ENCODE data around the gene C1orf74.

Gene C1orf74

DNA sequence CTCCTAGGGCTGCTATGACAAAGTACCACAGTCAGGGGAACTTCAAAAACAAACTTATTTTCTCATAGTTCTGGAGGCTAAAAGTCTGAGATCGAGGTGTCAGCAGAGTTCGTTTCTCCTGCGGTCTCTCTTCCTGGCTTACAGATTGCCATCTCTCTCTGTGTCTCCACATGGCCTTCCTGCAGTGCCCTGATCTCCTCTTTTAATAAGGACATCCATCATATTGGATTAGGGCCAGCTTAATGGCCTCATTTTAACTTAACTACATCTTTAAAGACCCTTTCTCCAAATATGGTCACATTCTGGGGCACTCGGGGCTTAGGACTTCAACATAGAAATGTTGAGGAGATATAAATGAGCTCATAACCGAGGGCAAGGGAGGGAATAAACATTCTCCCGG, 12.2 kb downstream of the C1orf74 start:
- Histone ChIP-seq H3K4me3 (ENCODE audit: insufficient read depth in 1 of 2, low read depth in 1 of 2, low read length in 2 of 2) (no peak overlapping the region), H3K79me1 (replicated peaks; ENCODE audit: low read length, poor library complexity, severe bottlenecking) (no peaks in the 10 kb centered on the region), H3K9ac (ENCODE audit: low read length) (no peak overlapping the region), H3K27ac (ENCODE audit: low read length, poor library complexity, severe bottlenecking) (no peak overlapping the region), H2AK5ac (ENCODE audit: low read length, severe bottlenecking) (no peak overlapping the region), H4K8ac (ENCODE audit: low read length) (no peak overlapping the region), H2AFZ (ENCODE audit: low read depth, low read length) (no peak overlapping the region), H3K36me3 (ENCODE audit: control insufficient read depth in 1 of 2, insufficient read depth in 2 of 2, low read depth in 1 of 2, low read length in 2 of 2) (peaks cover 0 to 6% of the 10 kb centered on the region in 2 experiments), H2BK120ac (ENCODE audit: low read depth, low read length) (no peak overlapping the region), H4K91ac (ENCODE audit: low read length) (no peak overlapping the region), H3K4me1 (ENCODE audit: control insufficient read depth, insufficient read depth, low read depth, low read length) (peaks cover 10% of the 10 kb centered on the region), H2BK15ac (ENCODE audit: low read depth, poor library complexity, severe bottlenecking) (no peak overlapping the region), H2BK5ac (ENCODE audit: low read depth, low read length, poor library complexity, severe bottlenecking) (no peak overlapping the region), H2BK12ac (ENCODE audit: low read length in 2 of 2) (no peak overlapping the region), H3K4me2 (ENCODE audit: low read length, poor library complexity, severe bottlenecking) (no peak overlapping the region), H3K14ac (ENCODE audit: low read length in 2 of 2) (no peak overlapping the region), H3K23ac (ENCODE audit: low read length in 2 of 2) (no peak overlapping the region), H3K27me3 (ENCODE audit: control insufficient read depth in 1 of 2, insufficient read depth in 1 of 2, low read length in 2 of 2) (no peaks in the 10 kb centered on the region), H3K9me3 (ENCODE audit: control insufficient read depth, low read length) (no peaks in the 10 kb centered on the region), H3K18ac (ENCODE audit: low read depth in 1 of 2, low read length in 2 of 2) (no peak overlapping the region), H3K4ac (ENCODE audit: low read depth in 1 of 2, low read length in 2 of 2) (no peak overlapping the region)
- 84% methylated on average over 6 of the region's 6 CpGs for WGBS
- DNase-seq, result no peak

DNA sequence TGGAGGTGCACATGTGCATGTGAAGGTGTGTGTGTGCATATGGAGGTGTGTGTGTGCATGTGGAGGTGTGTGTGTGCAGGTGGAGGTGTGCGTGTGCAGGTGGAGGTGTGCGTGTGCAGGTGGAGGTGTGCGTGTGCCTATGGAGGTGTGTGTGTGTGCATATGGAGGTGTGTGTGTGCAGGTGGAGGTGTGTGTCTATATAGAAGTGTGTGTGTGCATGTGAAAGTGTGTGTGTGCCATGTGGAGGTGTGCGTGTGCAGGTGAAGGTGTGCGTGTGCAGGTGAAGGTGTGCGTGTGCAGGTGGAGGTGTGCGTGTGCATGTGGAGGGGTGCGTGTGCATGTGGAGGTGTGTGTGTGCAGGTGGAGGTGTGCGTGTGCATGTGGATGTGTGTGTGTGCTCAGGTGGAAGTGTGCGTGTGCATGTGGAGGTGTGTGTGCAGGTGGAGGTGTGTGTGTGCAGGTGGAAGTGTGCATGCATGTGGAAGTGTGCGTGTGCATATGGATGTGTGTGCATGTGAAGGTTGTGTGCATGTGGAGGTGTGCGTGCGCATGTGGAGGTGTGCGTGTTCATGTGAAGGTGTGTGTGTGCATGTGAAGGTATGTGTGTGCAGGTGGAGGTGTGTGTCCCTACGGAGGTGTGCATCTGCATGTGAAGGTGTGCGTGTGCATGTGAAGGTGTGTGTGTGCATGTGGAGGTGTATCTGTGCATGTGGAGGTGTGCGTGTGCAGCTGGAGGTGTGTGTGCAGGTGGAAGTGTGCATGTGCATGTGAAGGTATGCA, 13.5 kb downstream of the C1orf74 start:
- H3K14ac ChIP-seq (ENCODE audit: low read length in 2 of 2), result no peak overlapping the region
- no peak overlapping the region for H2BK12ac ChIP-seq (ENCODE audit: low read length in 2 of 2)
- H3K27ac ChIP-seq (ENCODE audit: low read length, poor library complexity, severe bottlenecking), result no peak overlapping the region
- H2BK5ac ChIP-seq (ENCODE audit: low read depth, low read length, poor library complexity, severe bottlenecking), result no peak overlapping the region
- no peak overlapping the region for H2BK120ac ChIP-seq (ENCODE audit: low read depth, low read length)
- H3K4me3 ChIP-seq (ENCODE audit: insufficient read depth in 1 of 2, low read depth in 1 of 2, low read length in 2 of 2), result no peak overlapping the region
- no peak overlapping the region for H2AK5ac ChIP-seq (ENCODE audit: low read length, severe bottlenecking)
- H3K4me1 ChIP-seq (ENCODE audit: control insufficient read depth, insufficient read depth, low read depth, low read length), result peaks cover 10% of the 10 kb centered on the region
- H4K91ac ChIP-seq (ENCODE audit: low read length), result peak overlapping the region; percentile 11
- H3K18ac ChIP-seq (ENCODE audit: low read depth in 1 of 2, low read length in 2 of 2), result no peak overlapping the region
- H3K4me2 ChIP-seq (ENCODE audit: low read length, poor library complexity, severe bottlenecking), result no peak overlapping the region
- no peaks in the 10 kb centered on the region for H3K79me1 ChIP-seq (replicated peaks; ENCODE audit: low read length, poor library complexity, severe bottlenecking)
- peaks cover 0 to 6% of the 10 kb centered on the region in 2 experiments for H3K36me3 ChIP-seq (ENCODE audit: control insufficient read depth in 1 of 2, insufficient read depth in 2 of 2, low read depth in 1 of 2, low read length in 2 of 2)
- 96% methylated on average over 17 of the region's 17 CpGs for WGBS
- H2BK15ac ChIP-seq (ENCODE audit: low read depth, poor library complexity, severe bottlenecking), result no peak overlapping the region
- H3K27me3 ChIP-seq (ENCODE audit: control insufficient read depth in 1 of 2, insufficient read depth in 1 of 2, low read length in 2 of 2), result no peaks in the 10 kb centered on the region
- no peaks in the 10 kb centered on the region for H3K9me3 ChIP-seq (ENCODE audit: control insufficient read depth, low read length)
- no peak overlapping the region for H4K8ac ChIP-seq (ENCODE audit: low read length)
- H3K9ac ChIP-seq (ENCODE audit: low read length), result no peak overlapping the region
- DNase-seq, result no peak
- H2AFZ ChIP-seq (ENCODE audit: low read depth, low read length), result no peak overlapping the region
- H3K4ac ChIP-seq (ENCODE audit: low read depth in 1 of 2, low read length in 2 of 2), result no peak overlapping the region
- no peak overlapping the region for H3K23ac ChIP-seq (ENCODE audit: low read length in 2 of 2)

DNA sequence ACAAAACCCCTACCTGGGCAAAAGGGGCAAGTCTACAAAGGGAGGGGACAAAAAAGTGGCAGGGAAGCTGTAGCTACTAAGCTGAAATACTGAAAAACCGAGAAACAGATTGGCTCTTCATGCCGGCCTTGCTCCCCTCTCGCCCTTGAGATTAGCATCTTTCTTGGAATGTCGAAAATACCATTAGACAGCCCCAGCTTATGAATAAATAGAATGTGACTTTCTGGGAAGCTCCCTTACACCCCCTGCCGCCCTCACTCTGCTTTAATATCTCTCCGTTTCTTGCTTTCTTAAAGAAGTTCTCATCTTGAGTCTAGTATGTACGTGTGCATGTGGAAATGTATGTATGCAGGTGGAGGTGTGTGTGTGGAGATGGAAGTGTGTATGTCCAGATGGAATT, 14.4 kb downstream of the C1orf74 start:
- H3K4ac ChIP-seq (ENCODE audit: low read depth in 1 of 2, low read length in 2 of 2), result peak overlapping the region; percentile 14 to 46
- H3K4me1 ChIP-seq (ENCODE audit: control insufficient read depth, insufficient read depth, low read depth, low read length), result peaks cover 10% of the 10 kb centered on the region
- H3K9me3 ChIP-seq (ENCODE audit: control insufficient read depth, low read length), result no peaks in the 10 kb centered on the region
- peak; percentile 11 for DNase-seq
- H2AFZ ChIP-seq (ENCODE audit: low read depth, low read length), result no peak overlapping the region
- H4K91ac ChIP-seq (ENCODE audit: low read length), result no peak overlapping the region
- no peak overlapping the region for H3K23ac ChIP-seq (ENCODE audit: low read length in 2 of 2)
- peak overlapping the region in 1 of 2 experiments; percentile 64 for H3K14ac ChIP-seq (ENCODE audit: low read length in 2 of 2)
- no peak overlapping the region for H2BK12ac ChIP-seq (ENCODE audit: low read length in 2 of 2)
- H2BK15ac ChIP-seq (ENCODE audit: low read depth, poor library complexity, severe bottlenecking), result no peak overlapping the region
- no peaks in the 10 kb centered on the region for H3K79me1 ChIP-seq (replicated peaks; ENCODE audit: low read length, poor library complexity, severe bottlenecking)
- 82% methylated on average over 6 of the region's 7 CpGs for WGBS
- no peak overlapping the region for H3K4me2 ChIP-seq (ENCODE audit: low read length, poor library complexity, severe bottlenecking)
- peaks cover 0 to 6% of the 10 kb centered on the region in 2 experiments for H3K36me3 ChIP-seq (ENCODE audit: control insufficient read depth in 1 of 2, insufficient read depth in 2 of 2, low read depth in 1 of 2, low read length in 2 of 2)
- H3K9ac ChIP-seq (ENCODE audit: low read length), result peak overlapping the region; percentile 77
- no peak overlapping the region for H2AK5ac ChIP-seq (ENCODE audit: low read length, severe bottlenecking)
- H3K27ac ChIP-seq (ENCODE audit: low read length, poor library complexity, severe bottlenecking), result no peak overlapping the region
- no peaks in the 10 kb centered on the region for H3K27me3 ChIP-seq (ENCODE audit: control insufficient read depth in 1 of 2, insufficient read depth in 1 of 2, low read length in 2 of 2)
- H3K4me3 ChIP-seq (ENCODE audit: insufficient read depth in 1 of 2, low read depth in 1 of 2, low read length in 2 of 2), result no peak overlapping the region
- peak overlapping the region in 1 of 2 experiments; percentile 19 for H3K18ac ChIP-seq (ENCODE audit: low read depth in 1 of 2, low read length in 2 of 2)
- peak overlapping the region; percentile 62 for H4K8ac ChIP-seq (ENCODE audit: low read length)
- H2BK120ac ChIP-seq (ENCODE audit: low read depth, low read length), result peak overlapping the region; percentile 64
- H2BK5ac ChIP-seq (ENCODE audit: low read depth, low read length, poor library complexity, severe bottlenecking), result no peak overlapping the region

DNA sequence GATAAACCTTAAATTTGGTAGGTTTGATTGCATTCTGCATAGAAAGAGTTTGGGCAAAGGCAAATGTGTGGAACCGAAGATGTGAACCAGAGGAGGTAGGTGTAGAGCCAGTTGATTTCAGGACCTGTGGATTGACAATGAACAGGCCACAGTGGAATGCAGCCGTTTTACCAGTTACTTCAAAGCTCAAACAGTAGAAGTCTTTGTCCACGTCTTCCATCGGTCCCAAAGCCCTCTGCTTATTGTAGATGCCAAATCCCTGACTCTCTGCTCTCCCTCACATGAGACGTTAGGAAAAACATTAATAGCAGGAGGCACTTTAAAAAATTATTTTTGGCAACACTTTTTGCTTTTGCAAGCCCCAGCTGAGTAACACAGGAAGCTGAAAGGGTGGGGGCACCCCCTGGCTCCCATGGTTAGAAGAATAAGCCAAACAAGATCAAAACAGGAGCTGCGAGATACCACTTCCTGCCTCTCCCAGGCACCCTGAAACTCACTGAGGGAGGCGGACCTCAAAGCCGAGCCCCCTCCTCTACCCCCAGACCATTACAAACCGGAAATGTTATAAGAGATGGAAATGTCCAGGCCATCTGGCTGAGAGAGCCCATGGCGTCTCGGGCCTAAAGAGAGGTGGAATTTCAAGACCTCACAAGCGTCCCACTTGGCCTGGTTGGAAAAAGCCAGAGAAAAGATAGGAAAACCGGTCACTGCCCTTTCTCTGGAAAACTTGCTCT, 15.0 kb downstream of the C1orf74 start:
- Histone ChIP-seq H3K23ac (ENCODE audit: low read length in 2 of 2) (no peak overlapping the region), H3K27ac (ENCODE audit: low read length, poor library complexity, severe bottlenecking) (peak overlapping the region; percentile 52), H3K27me3 (ENCODE audit: control insufficient read depth in 1 of 2, insufficient read depth in 1 of 2, low read length in 2 of 2) (no peaks in the 10 kb centered on the region), H2AK5ac (ENCODE audit: low read length, severe bottlenecking) (no peak overlapping the region), H2BK15ac (ENCODE audit: low read depth, poor library complexity, severe bottlenecking) (peak overlapping the region; percentile 65), H4K8ac (ENCODE audit: low read length) (peak overlapping the region; percentile 62), H2BK12ac (ENCODE audit: low read length in 2 of 2) (peak overlapping the region; percentile 23 to 69), H2BK5ac (ENCODE audit: low read depth, low read length, poor library complexity, severe bottlenecking) (no peak overlapping the region), H3K4me3 (ENCODE audit: insufficient read depth in 1 of 2, low read depth in 1 of 2, low read length in 2 of 2) (no peak overlapping the region), H3K4ac (ENCODE audit: low read depth in 1 of 2, low read length in 2 of 2) (peak overlapping the region in 1 of 2 experiments; percentile 48), H3K14ac (ENCODE audit: low read length in 2 of 2) (no peak overlapping the region), H3K9ac (ENCODE audit: low read length) (peak overlapping the region; percentile 77), H3K79me1 (replicated peaks; ENCODE audit: low read length, poor library complexity, severe bottlenecking) (no peaks in the 10 kb centered on the region), H3K18ac (ENCODE audit: low read depth in 1 of 2, low read length in 2 of 2) (peak overlapping the region; percentile 19 to 63), H3K4me1 (ENCODE audit: control insufficient read depth, insufficient read depth, low read depth, low read length) (peaks cover 10% of the 10 kb centered on the region), H2AFZ (ENCODE audit: low read depth, low read length) (peak overlapping the region; percentile 51), H4K91ac (ENCODE audit: low read length) (no peak overlapping the region), H3K36me3 (ENCODE audit: control insufficient read depth in 1 of 2, insufficient read depth in 2 of 2, low read depth in 1 of 2, low read length in 2 of 2) (peaks cover 0 to 6% of the 10 kb centered on the region in 2 experiments), H3K9me3 (ENCODE audit: control insufficient read depth, low read length) (no peaks in the 10 kb centered on the region), H2BK120ac (ENCODE audit: low read depth, low read length) (peak overlapping the region; percentile 64), H3K4me2 (ENCODE audit: low read length, poor library complexity, severe bottlenecking) (peak overlapping the region; percentile 24)
- DNase-seq, result peak; percentile 71
- 54% methylated on average over 8 of the region's 13 CpGs for WGBS
